H1 (cell line): ENCODE measurements around the gene ADARB2. TPM values are rescaled to one million over a fixed set of nuclear protein-coding genes. Genes with fewer than 3 reads are reported as not detected.

Source experiments
- BACH1 ChIP-seq: IDR thresholded peaks from 2 replicates; pipeline ENCODE4 v1.6.1; 2012; ENCODE audit warnings: low read length, improper control_type of control experiment
- BCL11A ChIP-seq, 2 experiments: IDR thresholded peaks; one replicate each; pipeline ENCODE4 v1.6.1; 2011; ENCODE audit warnings: low read depth in 2 of 2, low read length in 2 of 2, mild to moderate bottlenecking in 2 of 2
- CTBP2 ChIP-seq: IDR thresholded peaks from 2 replicates; pipeline ENCODE4 v1.7.0; 2011; ENCODE audit warnings: borderline replicate concordance, mild to moderate bottlenecking, moderate library complexity, mixed read lengths, low read length; ENCODE audit not compliant: insufficient read depth, insufficient read length
- E2F6 ChIP-seq: IDR thresholded peaks from 2 replicates; pipeline ENCODE4 v1.6.1; 2012; ENCODE audit warnings: inconsistent platforms
- JUND ChIP-seq: IDR thresholded peaks from 2 replicates; pipeline ENCODE4 v1.6.1; 2011; ENCODE audit warnings: mild to moderate bottlenecking, improper control_type of control experiment, low read length
- MAFK ChIP-seq: IDR thresholded peaks from 2 replicates; pipeline ENCODE4 v1.6.1; 2012; ENCODE audit warnings: low read depth, mild to moderate bottlenecking, improper control_type of control experiment, low read length
- POU5F1 ChIP-seq: IDR thresholded peaks from 2 replicates; pipeline ENCODE4 v1.6.1; 2011; ENCODE audit warnings: low read depth, mild to moderate bottlenecking, low read length, moderate library complexity
- RFX5 ChIP-seq: IDR thresholded peaks from 2 replicates; pipeline ENCODE4 v1.6.1; 2011; ENCODE audit warnings: low read depth, low read length, improper control_type of control experiment, borderline replicate concordance
- SRF ChIP-seq: IDR thresholded peaks from 2 replicates; pipeline ENCODE4 v1.6.1; 2011; ENCODE audit warnings: mild to moderate bottlenecking, low read depth, low read length, moderate library complexity
- USF2 ChIP-seq: IDR thresholded peaks from 2 replicates; pipeline ENCODE4 v1.6.1; 2011; ENCODE audit warnings: low read length, improper control_type of control experiment
- polyA plus RNA-seq, 7 experiments: library from polyadenylated mRNA; depleted of rRNA in 3 of 7; stranded (reverse) in 5 of 7; unstranded in 2 of 7; fragments of >200 nt in 5 of 7; fragments of 200-250 nt in 2 of 7; gene quantifications; 1 replicate in 5 of 7; 2 replicates in 1 of 7; 4 replicates in 1 of 7; pipeline versions ENCODE4 v1.2.1 to v1.2.3, GENCODE V29; 2011 to 2013; ENCODE audit warnings: missing spikeins in 2 of 7, mixed read lengths in 2 of 7
- total RNA-seq: library from RNA; stranded (reverse); fragmentation: NEBNext Ultra II Directional; extraction: Animal tissue kit (Norgen Biotek cat#: 25700); gene quantifications from 2 replicates; pipeline ENCODE4 v1.2.1, GENCODE V29; 2021

The ADARB2 gene
- total and polyA plus RNA-seq, 2 of the 8 experiments (the other 6 are each of a cell fraction or from before 2014, with no cell fraction given) = 2.2 to 2.8 TPM

GRCh38 chr10:1213252-1214070 is 523.9 kb downstream of the ADARB2 start (continued):
- TF ChIP-seq MAFK (no peak), CTBP2 (no peak), USF2 (no peak), BCL11A (IDR thresholded peaks at IDR 0.05; ENCODE audit: low read depth in 2 of 2, low read length in 2 of 2) (no peak), POU5F1 (no peak), JUND (no peak), RFX5 (no peak), E2F6 (no peak), BACH1 (no peak), SRF (no peak)
